HEK293 (cell line): ENCODE results near the gene CDC37L1.

ENCODE experiments used
- AEBP2 ChIP-seq: fragments of 450-650 bp; formaldehyde crosslinking; IDR thresholded peaks from 2 replicates; pipeline ENCODE4 v1.5.1; 2016; ENCODE audit warnings: missing biosample characterization, missing genetic modification characterization, borderline replicate concordance
- GFI1B ChIP-seq: fragments of 450-650 bp; formaldehyde crosslinking; IDR thresholded peaks from 2 replicates; pipeline ENCODE4 v1.5.1; 2016; ENCODE audit warnings: missing biosample characterization, missing genetic modification characterization
- GLIS1 ChIP-seq: fragments of 450-650 bp; formaldehyde crosslinking; IDR thresholded peaks from 2 replicates; pipeline ENCODE4 v1.5.1; 2016; ENCODE audit warnings: missing biosample characterization, missing genetic modification characterization
- HOXA7 ChIP-seq: sonication (generic); formaldehyde crosslinking; IDR thresholded peaks from 2 replicates; pipeline ENCODE4 v1.8.1; 2022; ENCODE audit warnings: missing genetic modification reagents, borderline replicate concordance
- KLF16 ChIP-seq: fragments of 450-650 bp; formaldehyde crosslinking; IDR thresholded peaks from 2 replicates; pipeline ENCODE4 v1.5.1; 2017; ENCODE audit warnings: missing biosample characterization, missing genetic modification characterization
- PRDM2 ChIP-seq: fragments of 450-650 bp; formaldehyde crosslinking; IDR thresholded peaks from 2 replicates; pipeline ENCODE4 v1.5.1; 2016; ENCODE audit warnings: missing biosample characterization, missing genetic modification characterization, borderline replicate concordance
- PRDM6 ChIP-seq: fragments of 450-650 bp; formaldehyde crosslinking; IDR thresholded peaks from 2 replicates; pipeline ENCODE4 v1.5.1; 2017; ENCODE audit warnings: missing biosample characterization, missing genetic modification characterization
- ZBTB10 ChIP-seq: fragments of 450-650 bp; formaldehyde crosslinking; IDR thresholded peaks from 2 replicates; pipeline ENCODE4 v1.5.1; 2016; ENCODE audit warnings: missing biosample characterization, missing genetic modification characterization
- ZBTB11 ChIP-seq: fragments of 450-650 bp; formaldehyde crosslinking; conservative IDR thresholded peaks from 2 replicates; pipeline ENCODE4 v1.5.1; 2016; ENCODE audit warnings: low read depth, missing biosample characterization, missing genetic modification characterization
- ZBTB8A ChIP-seq: fragments of 450-650 bp; formaldehyde crosslinking; IDR thresholded peaks from 2 replicates; pipeline ENCODE4 v1.5.1; 2016; ENCODE audit warnings: missing biosample characterization, missing genetic modification characterization
- ZEB2 ChIP-seq: fragments of 450-650 bp; formaldehyde crosslinking; IDR thresholded peaks from 2 replicates; pipeline ENCODE4 v1.5.1; 2016; ENCODE audit warnings: missing biosample characterization, missing genetic modification characterization
- ZIC2 ChIP-seq: fragments of 450-650 bp; formaldehyde crosslinking; IDR thresholded peaks from 2 replicates; pipeline ENCODE4 v1.5.1; 2016; ENCODE audit warnings: missing biosample characterization, missing genetic modification characterization
- ZNF140 ChIP-seq: fragments of 450-650 bp; formaldehyde crosslinking; IDR thresholded peaks from 2 replicates; pipeline ENCODE4 v1.5.1; 2016; ENCODE audit warnings: missing biosample characterization, missing genetic modification characterization
- ZNF174 ChIP-seq: fragments of 450-650 bp; formaldehyde crosslinking; IDR thresholded peaks from 2 replicates; pipeline ENCODE4 v1.5.0; 2017; ENCODE audit warnings: missing biosample characterization, mild to moderate bottlenecking, missing genetic modification characterization
- ZNF2 ChIP-seq: fragments of 450-650 bp; formaldehyde crosslinking; IDR thresholded peaks from 2 replicates; pipeline ENCODE4 v1.5.1; 2016; ENCODE audit warnings: missing biosample characterization, missing genetic modification characterization
- ZNF335 ChIP-seq: fragments of 450-650 bp; formaldehyde crosslinking; conservative IDR thresholded peaks from 2 replicates; pipeline ENCODE4 v1.5.1; 2016; ENCODE audit warnings: missing biosample characterization, missing genetic modification characterization
- ZNF416 ChIP-seq: fragments of 450-650 bp; formaldehyde crosslinking; IDR thresholded peaks from 2 replicates; pipeline ENCODE4 v1.5.1; 2016; ENCODE audit warnings: missing biosample characterization, missing genetic modification characterization
- ZNF423 ChIP-seq: fragments of 450-650 bp; formaldehyde crosslinking; IDR thresholded peaks from 2 replicates; pipeline ENCODE4 v1.5.1; 2016; ENCODE audit warnings: missing biosample characterization, missing genetic modification characterization
- ZNF600 ChIP-seq: fragments of 450-650 bp; formaldehyde crosslinking; IDR thresholded peaks from 2 replicates; pipeline ENCODE4 v1.5.1; 2016; ENCODE audit warnings: missing biosample characterization, missing genetic modification characterization
- ZNF623 ChIP-seq: fragments of 450-650 bp; formaldehyde crosslinking; IDR thresholded peaks from 2 replicates; pipeline ENCODE4 v1.5.1; 2016; ENCODE audit warnings: missing biosample characterization, missing genetic modification characterization
- ZSCAN30 ChIP-seq: fragments of 450-650 bp; IDR thresholded peaks from 2 replicates; pipeline ENCODE4 v1.5.1; 2018; ENCODE audit warnings: missing biosample characterization, mild to moderate bottlenecking, missing genetic modification characterization, moderate library complexity
- ZXDB ChIP-seq: fragments of 450-650 bp; formaldehyde crosslinking; IDR thresholded peaks from 2 replicates; pipeline ENCODE4 v1.5.1; 2016; ENCODE audit warnings: missing biosample characterization, missing genetic modification characterization

CDC37L1 gene

GRCh38 chr9:4662989-4663792 is 16.2 kb upstream of the CDC37L1 start (continued):
- TF ChIP-seq ZNF600 (tag by site-specific recombination) (0 out of 2 replicates have a peak, but pooled peaks have one; percentile 56), AEBP2 (tag by site-specific recombination) (no peak), HOXA7 (no peak), ZNF623 (tag by site-specific recombination) (no peak), GFI1B (no peak), ZBTB8A (no peak), ZNF174 (tag by site-specific recombination) (no peak), ZSCAN30 (tag by site-specific recombination) (no peak), PRDM2 (no peak), ZNF423 (no peak), ZBTB11 (tag by site-specific recombination) (peak; percentile 78), ZBTB10 (tag by site-specific recombination) (peak; percentile 6; the same call in 1 of the 2 replicates), ZIC2 (tag by site-specific recombination) (0 out of 2 replicates have a peak, but pooled peaks have one; percentile 1), ZNF416 (no peak), ZEB2 (tag by site-specific recombination) (no peak; the same call in 1 of the 2 replicates), ZNF335 (tag by site-specific recombination) (peak; percentile 60; the same call in 1 of the 2 replicates), GLIS1 (no peak), ZNF2 (tag by site-specific recombination) (no peak), PRDM6 (tag by site-specific recombination) (peak; percentile 85), KLF16 (tag by site-specific recombination) (no peak), ZNF140 (tag by site-specific recombination) (no peak), ZXDB (tag by site-specific recombination) (0 out of 2 replicates have a peak, but pooled peaks have one; percentile 4)
